K562 (cell line): ENCODE data around the gene ABCC6. TPM values are rescaled to one million over a fixed set of nuclear protein-coding genes. Genes with fewer than 3 reads are reported as not detected.

Experiments
- ATAC-seq: fragments of 200-7000 bp; cut with Tn5 transposase; 3 replicates; pipeline ENCODE4 v1.9.1; 2020; ENCODE audit warnings: moderate library complexity
- BruUV-seq: library from RNA; stranded (reverse); fragments of 400-500 nt; replicated peaks from 2 replicates; lab custom pipeline; 2021; lab: Mats Ljungman, UMichigan
- CTCF ChIA-PET: fragments of 300-600 bp; formaldehyde crosslinking; extraction: SDS; loops from one replicate; lab custom pipeline; 2021; ENCODE audit warnings: low intra/inter-chr PET ratio; lab: Yijun Ruan, JAX
- POLR2A ChIA-PET: fragments of 300-600, 350-650 bp; sonication (Branson Sonifier 250); formaldehyde crosslinking; extraction: SDS; loops from one replicate; lab custom pipeline; 2021; ENCODE audit warnings: antibody characterized with exemption, inconsistent platforms; lab: Yijun Ruan, JAX
- DNase-seq, 4 experiments: peaks; one replicate each; pipeline versions ENCODE4 v3.0.0 to v3.0.0-alpha.2; 2011 to 2018; ENCODE audit warnings: low spot score in 3 of 4, mixed read lengths in 3 of 4; ENCODE audit errors: extremely low read depth in 1 of 4
- FAIRE-seq: peaks from 2 replicates; lab custom pipeline; 2011; peaks lifted over from hg19 to GRCh38; lab: Jason Lieb, UNC
- H2AFZ ChIP-seq: 2 replicates; pipeline ENCODE4 v1.6.0; 2011; ENCODE audit warnings: low read depth, low read length, control low read depth, inconsistent platforms
- H3K27ac ChIP-seq: fragments of 200-600 bp; 3 replicates; pipeline ENCODE4 v1.8.0; 2011; ENCODE audit warnings: low read depth, mild to moderate bottlenecking, control low read depth, inconsistent platforms, low read length, moderate library complexity, mixed read lengths; ENCODE audit errors: extremely low read depth
- H3K27me3 ChIP-seq, 2 experiments: fragments of 300-600 bp in 1 of 2; 2 replicates in 1 of 2; 3 replicates in 1 of 2; pipeline versions ENCODE4 v1.6.0 to v1.8.0; 2011; ENCODE audit warnings: inconsistent platforms in 2 of 2, low read length in 2 of 2, mild to moderate bottlenecking in 1 of 2, mixed read lengths in 1 of 2, moderate library complexity in 1 of 2; ENCODE audit not compliant: control insufficient read depth in 2 of 2, insufficient read depth in 2 of 2
- H3K36me3 ChIP-seq: fragments of 300-600 bp; 3 replicates; pipeline ENCODE4 v1.8.0; 2011; ENCODE audit warnings: mild to moderate bottlenecking, low read length, inconsistent platforms; ENCODE audit not compliant: control insufficient read depth, insufficient read depth
- H3K4me1 ChIP-seq, 2 experiments: fragments of 200-600 bp in 1 of 2; replicated peaks in 1 of 2; 2 replicates in 1 of 2; 3 replicates in 1 of 2; pipeline versions ENCODE4 v1.5.1 to v1.8.0; 2011; ENCODE audit warnings: inconsistent platforms in 2 of 2, low read length in 2 of 2, mild to moderate bottlenecking in 1 of 2, mixed read lengths in 1 of 2, moderate library complexity in 1 of 2; ENCODE audit not compliant: control insufficient read depth in 2 of 2, insufficient read depth in 2 of 2
- H3K4me2 ChIP-seq: 2 replicates; pipeline ENCODE4 v1.6.1; 2011; ENCODE audit warnings: low read length, control low read depth, inconsistent platforms, mixed read lengths; ENCODE audit not compliant: insufficient read depth
- H3K4me3 ChIP-seq: fragments of 200-600 bp; sonication (generic), shearing (Covaris generic); 2 replicates; pipeline ENCODE4 v1.5.1; 2016; ENCODE audit warnings: control low read depth, inconsistent platforms
- H3K79me2 ChIP-seq: fragments of 200-600 bp; 3 replicates; pipeline ENCODE4 v1.8.0; 2011; ENCODE audit warnings: low read length, inconsistent platforms; ENCODE audit not compliant: control insufficient read depth, insufficient read depth
- H3K9ac ChIP-seq, 2 experiments: 2 replicates each; pipeline versions ENCODE4 v1.6.0 to v1.6.1; 2011; ENCODE audit warnings: low read depth in 2 of 2, low read length in 2 of 2, control low read depth in 1 of 2, inconsistent platforms in 1 of 2, mild to moderate bottlenecking in 1 of 2, mixed read lengths in 1 of 2; ENCODE audit not compliant: insufficient read depth in 1 of 2
- H3K9me1 ChIP-seq: one replicate; pipeline ENCODE4 v1.6.0; 2011; ENCODE audit warnings: inconsistent platforms, mild to moderate bottlenecking, low read length, moderate library complexity; ENCODE audit not compliant: control insufficient read depth, insufficient read depth
- H3K9me3 ChIP-seq: replicated peaks from 2 replicates; pipeline ENCODE4 v1.5.1; 2011; ENCODE audit warnings: low read depth, low read length, inconsistent platforms; ENCODE audit not compliant: control insufficient read depth, insufficient read depth
- H4K20me1 ChIP-seq: replicated peaks from 2 replicates; pipeline ENCODE4 v1.6.1; 2011; ENCODE audit warnings: low read length, inconsistent platforms, mixed read lengths; ENCODE audit not compliant: control insufficient read depth, insufficient read depth
- HNRNPLL ChIP-seq: fragments of 200-400 bp; formaldehyde crosslinking; IDR thresholded peaks from 2 replicates; pipeline ENCODE4 v1.6.1; 2017; ENCODE audit warnings: low read length, low read depth, mild to moderate bottlenecking; ENCODE audit not compliant: poor library complexity, severe bottlenecking
- HOXB6 ChIP-seq: fragments of 250-450 bp; sonication (Bioruptor Pico); IDR thresholded peaks from 2 replicates; pipeline ENCODE4 v1.5.1; 2022; ENCODE audit warnings: mild to moderate bottlenecking, borderline replicate concordance
- KLF1 ChIP-seq: fragments of 450-650 bp; IDR thresholded peaks from 2 replicates; pipeline ENCODE4 v1.6.1; 2016; ENCODE audit warnings: missing genetic modification characterization, missing compliant biosample characterization
- MBD2 ChIP-seq: sonication (generic); IDR thresholded peaks from 2 replicates; pipeline ENCODE4 v1.6.1; 2016; ENCODE audit warnings: low read depth, borderline replicate concordance
- ZC3H11A ChIP-seq: IDR thresholded peaks from 2 replicates; pipeline ENCODE4 v1.6.1; 2012; ENCODE audit warnings: low read depth, low read length, improper control_type of control experiment
- ZNF224 ChIP-seq: sonication (generic); formaldehyde crosslinking; IDR thresholded peaks from 2 replicates; pipeline ENCODE4 v1.8.0; 2022; ENCODE audit warnings: mild to moderate bottlenecking, missing genetic modification reagents
- ZNF3 ChIP-seq: fragments of 250-450 bp; sonication (Bioruptor Pico); IDR thresholded peaks from 2 replicates; pipeline ENCODE4 v1.5.0; 2021; ENCODE audit warnings: mild to moderate bottlenecking, moderate library complexity
- ZNF785 ChIP-seq: fragments of 250-450 bp; sonication (Bioruptor Pico); IDR thresholded peaks from 2 replicates; pipeline ENCODE4 v1.4.0; 2020; ENCODE audit warnings: mild to moderate bottlenecking
- WGBS: fragments of 100-300 bp; shearing (Covaris generic); methylation state at CpG from one replicate; pipeline ENCODE4 v1.1.6; 2016; ENCODE audit warnings: low coverage, mixed read lengths; ENCODE audit not compliant: insufficient coverage; ENCODE audit errors: missing lambda C conversion rate; 5-methylcytosine and 5-hydroxymethylcytosine counted together
- in situ Hi-C: fragments of 300-500 bp; cut with MboI; formaldehyde crosslinking; loops from 4 replicates; pipeline ENCODE4 v1.15.0; 2018; ENCODE audit warnings: inconsistent platforms, mixed read lengths
- intact Hi-C: fragments of 100-400 bp; cut with micrococcal nuclease; formaldehyde crosslinking; loops from 2 replicates; pipeline ENCODE4 v1.14.2; 2022
- polyA plus RNA-seq, 8 experiments: library from polyadenylated mRNA; depleted of rRNA in 4 of 8; stranded (reverse) in 5 of 8; unstranded in 3 of 8; fragments of >200 nt; fragmentation: Nextera tagmentation in 2 of 8; fragmentation: Illumina TruSeq in 1 of 8; extraction: Ambion mirVana in 2 of 8; extraction: Trizol in 1 of 8; gene quantifications; 2 replicates each; pipeline versions ENCODE4 v1.2.1 to v1.2.3, GENCODE V29; 2011 to 2014; ENCODE audit warnings: inconsistent platforms in 1 of 8, missing spikeins in 1 of 8
- total RNA-seq, 7 experiments: library from RNA; depleted of rRNA in 6 of 7; stranded (reverse); fragments of >200 nt in 6 of 7; fragmentation: Illumina TruSeq in 2 of 7; extraction: Trizol in 2 of 7; gene quantifications; 2 replicates each; pipeline versions ENCODE4 v1.2.1 to v1.2.3, GENCODE V29; 2011 to 2021; ENCODE audit warnings: low replicate concordance in 1 of 7

The ABCC6 gene
- total and polyA plus RNA-seq, 9 of the 15 experiments (the other 6 are each of a cell fraction or from before 2014, with no cell fraction given) = 0.03 to 0.46 (median 0.07) TPM; not detected in 4

GRCh38 chr16:16107839-16108238 lies 115.5 kb downstream of the ABCC6 start:
- H3K36me3 ChIP-seq = peaks cover 70% of the 10 kb centered on the region
- ChIA-PET CTCF (no interaction called here), POLR2A (no interaction called here)
- no peak overlapping the region for H3K9ac ChIP-seq
- H4K20me1 ChIP-seq = no peaks in the 10 kb centered on the region
- H3K9me1 ChIP-seq = no peaks in the 10 kb centered on the region
- no peak overlapping the region for H2AFZ ChIP-seq
- FAIRE-seq = no peak
- H3K4me3 ChIP-seq = no peak overlapping the region
- ATAC-seq = no peak
- H3K4me2 ChIP-seq = no peak overlapping the region
- no peaks in the 10 kb centered on the region for H3K4me1 ChIP-seq
- H3K9me3 ChIP-seq = no peaks in the 10 kb centered on the region
- no peaks in the 10 kb centered on the region for H3K79me2 ChIP-seq
- DNase-seq = no peak
- 97% methylated on average over 6 of the region's 6 CpGs for WGBS
- in situ Hi-C loops (no loop called here), intact Hi-C loops (no loop called here)
- BruUV-seq = no TSS peak
- no peaks in the 10 kb centered on the region for H3K27me3 ChIP-seq
- H3K27ac ChIP-seq = no peak overlapping the region
- TF ChIP-seq HOXB6 (CRISPR knock-in tag) (no peak), HNRNPLL (no peak), ZC3H11A (no peak), ZNF3 (CRISPR knock-in tag) (no peak), ZNF785 (CRISPR knock-in tag) (no peak), MBD2 (no peak), ZNF224 (CRISPR knock-in tag) (no peak), KLF1 (tag) (no peak)
